NCI-H1436 (cell line): Measurements from ENCODE around the gene PDLIM5.
"Not testable (repeated sequence)": the region's sequence is repeated elsewhere in the genome, so short reads cannot be mapped to it uniquely, and the experiment has no call there.

Experiments
- DNase-seq: peaks from one replicate; lab custom pipeline; 2025; lab: John Stamatoyannopoulos, UW

Gene PDLIM5

DNA sequence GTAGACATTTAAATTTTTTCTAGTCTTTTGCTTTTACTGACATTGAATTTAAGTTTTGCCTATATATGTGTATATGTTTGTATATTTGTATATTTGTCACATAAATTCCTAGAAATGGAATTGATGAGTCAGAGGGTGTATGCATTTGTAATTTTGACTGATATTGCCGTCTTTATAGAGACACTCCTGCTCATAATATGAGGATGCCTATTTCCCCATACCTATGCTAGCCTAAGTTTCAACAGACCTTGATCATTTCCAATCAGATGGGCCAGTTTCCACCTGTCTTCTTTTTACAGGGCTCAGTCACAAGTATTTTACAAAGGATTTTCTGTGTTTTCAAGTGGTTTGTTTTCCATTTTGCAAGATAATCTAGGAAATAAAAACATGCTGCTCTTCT, 10.8 kb downstream of the PDLIM5 start:
- no peak for DNase-seq

DNA sequence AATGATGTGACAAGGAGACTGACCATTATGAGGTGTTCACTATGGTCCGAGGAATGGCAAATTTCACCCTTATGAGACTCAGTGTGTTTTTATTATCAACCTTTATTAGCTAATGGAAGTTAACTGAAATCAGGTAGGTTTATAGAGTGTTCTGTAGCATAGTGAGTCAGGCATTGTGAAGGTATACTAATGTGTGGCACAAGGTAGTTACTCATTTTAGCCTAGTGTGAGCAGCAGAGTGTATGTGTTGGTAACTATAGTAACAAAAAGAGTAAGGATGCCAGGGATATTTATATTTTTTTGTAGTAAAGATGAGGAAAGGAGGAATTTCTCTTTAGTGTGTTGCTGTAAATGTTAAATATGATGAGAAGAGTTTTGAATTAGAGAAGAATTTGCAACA, 12.0 kb downstream of the PDLIM5 start:
- no peak for DNase-seq

DNA sequence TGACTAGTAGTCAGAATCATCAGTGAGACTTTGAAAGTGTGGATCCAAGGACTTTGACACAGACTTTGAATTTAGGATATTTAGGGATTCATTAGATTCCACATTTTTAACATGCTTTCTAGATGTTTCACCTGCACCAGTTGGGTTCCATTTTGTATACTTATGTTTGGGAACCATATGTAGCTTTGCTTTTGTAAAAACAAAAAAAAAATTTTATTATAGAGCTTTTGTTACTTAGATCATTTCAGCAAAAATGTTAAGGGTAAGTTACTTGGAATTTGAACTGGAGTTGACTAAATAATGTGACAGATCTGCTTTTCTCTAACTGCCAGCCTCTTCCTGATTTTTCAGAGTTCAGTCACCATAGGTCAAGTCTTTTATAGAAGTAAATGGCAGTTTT, 14.6 kb downstream of the PDLIM5 start:
- DNase-seq = no peak

DNA sequence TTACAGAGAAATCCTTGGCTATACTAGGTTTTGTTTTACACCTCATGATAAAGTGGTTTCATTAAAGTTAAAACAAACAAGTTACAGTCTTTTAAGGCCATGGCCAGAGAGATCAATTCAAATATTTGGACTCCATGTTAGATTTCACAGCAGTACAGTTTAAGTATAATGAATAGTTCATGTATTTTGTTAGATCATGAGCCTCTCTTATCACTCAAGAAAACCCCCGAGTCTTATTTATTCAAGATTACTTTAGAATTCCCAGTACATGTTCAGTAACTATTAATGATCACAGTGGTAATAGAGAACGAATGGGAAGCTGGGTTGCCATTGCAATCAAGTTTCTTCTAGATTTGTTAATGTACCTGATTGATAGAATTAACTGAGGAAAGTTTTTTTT, 15.2 kb downstream of the PDLIM5 start:
- DNase-seq = no peak

DNA sequence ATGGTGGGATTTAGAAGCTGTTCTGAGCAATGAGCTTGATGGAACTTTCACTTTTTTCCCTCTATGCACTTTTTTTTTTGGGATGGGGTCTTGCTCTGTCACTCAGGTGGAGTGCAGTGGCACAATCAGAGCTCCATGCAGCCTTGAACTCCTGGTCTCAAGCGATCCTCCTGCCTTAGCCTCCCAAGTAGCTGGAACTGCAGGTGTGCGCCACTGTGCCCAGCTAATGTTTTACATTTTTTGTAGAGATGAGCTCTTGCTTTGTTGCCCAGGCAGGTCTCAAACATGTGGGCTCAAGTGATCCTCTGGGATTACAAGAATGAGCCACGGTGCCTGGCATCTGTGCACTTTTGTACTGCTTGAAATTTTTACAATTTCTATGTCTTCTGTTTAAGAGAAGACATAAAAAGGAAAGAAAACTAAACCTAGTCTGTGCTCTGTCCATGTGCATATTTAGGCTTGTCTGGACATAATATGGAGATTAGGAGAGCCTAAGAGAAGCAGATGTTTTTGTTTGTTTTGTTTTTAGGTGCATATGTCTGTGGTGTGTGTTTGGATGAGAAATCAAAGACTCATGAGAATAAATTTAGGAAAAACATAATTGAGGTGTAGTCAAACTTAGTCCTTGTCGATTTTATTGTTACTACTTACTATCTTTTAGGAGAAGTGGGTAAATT, 16.5 kb downstream of the PDLIM5 start:
- DNase-seq = no peak

DNA sequence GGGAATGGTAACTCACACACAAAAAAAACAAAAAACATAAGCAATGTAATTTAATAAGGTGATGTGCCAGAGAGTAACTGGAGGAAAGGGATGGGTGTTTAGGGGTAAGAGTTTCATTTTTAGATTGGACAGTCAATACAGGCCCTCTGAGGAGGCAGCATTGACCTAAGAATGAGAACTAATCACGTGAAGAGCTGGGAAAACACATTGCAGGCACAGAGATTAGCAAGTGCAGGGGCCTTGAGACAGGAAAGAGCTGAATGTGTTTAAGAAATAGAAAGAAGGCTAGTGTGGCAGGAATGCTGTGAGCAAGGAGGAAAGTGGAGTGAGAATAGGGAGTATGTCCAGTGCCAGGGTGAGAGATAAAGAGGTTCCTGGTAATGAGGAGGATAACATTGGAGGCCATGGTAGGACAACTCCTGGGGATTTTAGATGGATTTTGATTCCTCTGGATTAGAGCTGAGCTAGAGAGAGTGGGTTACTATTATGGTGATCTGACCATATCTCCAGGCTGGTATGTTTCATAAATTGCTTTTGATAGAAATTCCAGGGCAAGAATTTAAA, 17.6 kb downstream of the PDLIM5 start:
- no peak for DNase-seq

DNA sequence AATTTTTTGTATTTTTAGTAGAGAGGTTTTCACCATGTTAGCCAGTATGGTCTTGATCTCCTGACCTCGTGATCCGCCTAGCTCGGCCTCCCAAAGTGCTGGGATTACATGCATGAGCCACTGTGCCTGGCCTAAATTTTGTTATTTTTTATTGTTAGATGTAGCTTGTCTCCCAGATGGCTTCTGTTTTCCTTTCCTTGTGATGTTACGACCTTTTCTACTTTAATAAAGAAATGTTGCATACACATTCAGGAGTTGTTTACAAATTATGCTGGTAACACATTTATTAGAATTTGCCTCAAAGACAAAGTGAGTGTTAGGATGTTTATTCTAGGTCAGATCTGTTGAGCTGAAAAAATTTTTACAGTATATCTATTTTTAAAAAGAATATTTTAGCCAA, 18.4 kb downstream of the PDLIM5 start:
- DNase-seq = no peak

DNA sequence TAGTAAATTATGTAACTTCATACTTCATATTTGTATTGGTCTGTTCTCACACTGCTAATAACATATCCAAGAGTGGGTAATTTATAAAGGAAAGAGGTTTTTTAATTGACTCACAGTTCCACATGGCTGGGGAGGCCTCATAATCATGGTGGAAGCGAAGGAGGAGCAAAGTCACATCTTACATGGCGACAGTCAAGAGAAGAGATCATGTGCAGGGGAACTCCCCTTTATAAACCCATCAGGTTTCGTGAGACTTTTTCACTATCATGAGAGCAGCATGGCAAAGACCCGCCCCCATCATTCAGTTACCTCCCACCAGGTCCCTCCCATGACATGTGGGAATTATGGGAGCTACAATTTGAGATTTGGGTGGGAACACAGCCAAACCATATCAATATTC, 19.0 kb downstream of the PDLIM5 start:
- not testable (repeated sequence) for DNase-seq

DNA sequence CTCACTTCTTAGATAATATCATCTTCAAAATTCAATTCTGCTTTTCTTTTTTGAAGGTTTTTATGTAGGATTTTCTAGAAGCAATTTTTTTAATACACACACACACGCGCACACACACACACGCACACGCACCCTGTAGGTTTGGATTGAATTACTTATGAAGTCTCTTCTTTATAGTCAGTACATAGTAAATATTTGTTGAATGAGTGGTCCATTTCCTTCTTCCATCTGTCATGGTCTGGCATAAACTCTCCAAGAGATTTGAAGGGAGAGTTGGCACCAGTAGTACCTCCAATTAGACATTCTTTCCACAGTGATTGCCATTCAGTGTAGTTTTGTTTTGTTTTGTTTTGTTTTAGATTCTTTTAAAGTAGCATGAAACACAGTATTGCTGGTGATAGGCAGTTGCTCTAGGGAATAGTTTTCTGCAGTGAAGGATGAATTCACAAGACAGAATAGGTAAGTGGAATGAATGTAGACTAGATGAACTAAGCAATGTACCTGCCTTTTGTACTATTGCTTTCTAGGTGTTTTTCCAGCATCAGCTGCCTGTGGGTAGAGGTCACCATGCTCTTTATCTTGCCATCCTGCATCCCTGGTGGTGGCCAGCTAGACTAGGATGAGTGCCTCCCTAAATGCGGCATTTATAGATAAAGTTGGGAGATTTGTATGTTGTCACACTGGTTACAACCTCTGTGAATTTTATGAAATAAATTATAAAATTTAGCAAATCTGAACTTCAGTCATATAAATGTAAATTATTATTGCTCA, 20.5 kb downstream of the PDLIM5 start:
- no peak for DNase-seq

DNA sequence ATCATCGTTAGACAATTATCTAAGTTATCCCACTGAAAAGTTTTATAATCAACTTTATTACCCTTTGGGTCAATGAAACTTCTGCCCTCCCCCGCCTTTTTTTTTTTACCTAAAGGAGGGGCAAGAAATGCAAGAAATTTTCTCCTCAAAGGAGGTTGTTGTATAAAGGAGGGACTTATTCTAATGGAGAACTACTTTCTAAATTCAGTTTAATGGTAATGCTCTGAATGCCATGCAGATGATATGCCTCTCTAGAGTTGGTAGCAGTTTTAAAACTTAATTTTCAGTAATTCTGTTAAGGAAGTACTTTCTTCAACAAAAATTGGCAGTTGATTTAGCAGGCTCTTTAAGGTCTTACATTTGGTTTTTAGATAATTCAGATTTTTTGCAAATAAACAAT, 23.3 kb downstream of the PDLIM5 start:
- no peak for DNase-seq

DNA sequence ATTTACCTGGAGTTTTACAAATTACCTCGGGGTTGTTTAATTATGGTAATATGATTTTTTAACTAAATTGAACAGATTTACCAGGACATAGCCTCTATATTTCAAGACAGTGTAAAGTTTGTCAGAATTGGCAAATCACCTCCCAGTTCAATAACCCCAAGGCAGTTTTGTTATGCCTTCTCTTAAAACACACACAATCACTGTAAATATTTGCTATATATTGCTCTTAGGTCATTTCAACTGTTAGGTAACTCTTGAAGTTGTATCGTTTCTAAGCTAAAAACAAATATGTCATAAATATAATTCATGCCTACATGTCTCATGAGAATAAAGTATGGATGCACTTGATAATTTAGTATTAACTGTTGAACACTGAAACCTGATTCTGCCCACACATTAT, 24.1 kb downstream of the PDLIM5 start:
- no peak for DNase-seq

DNA sequence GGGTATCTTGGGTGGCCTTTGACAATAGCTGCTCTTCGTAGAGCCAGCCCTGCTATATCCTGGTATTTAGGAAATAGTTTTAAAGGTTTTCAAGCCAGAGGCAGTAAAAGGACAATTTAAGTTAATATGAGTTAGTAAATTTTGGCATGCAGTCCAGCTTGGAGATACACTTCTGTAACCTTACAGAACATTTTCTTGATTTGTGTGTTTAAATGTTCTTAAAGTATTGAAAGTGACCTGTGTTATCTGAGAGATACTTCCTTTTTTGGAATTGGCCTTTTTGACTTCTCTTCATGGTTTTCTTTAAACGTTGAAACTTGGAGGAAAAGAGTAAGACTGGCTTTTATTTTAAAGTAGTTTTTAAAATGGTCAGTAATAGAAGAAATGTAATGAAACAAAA, 25.5 kb downstream of the PDLIM5 start:
- DNase-seq = no peak

DNA sequence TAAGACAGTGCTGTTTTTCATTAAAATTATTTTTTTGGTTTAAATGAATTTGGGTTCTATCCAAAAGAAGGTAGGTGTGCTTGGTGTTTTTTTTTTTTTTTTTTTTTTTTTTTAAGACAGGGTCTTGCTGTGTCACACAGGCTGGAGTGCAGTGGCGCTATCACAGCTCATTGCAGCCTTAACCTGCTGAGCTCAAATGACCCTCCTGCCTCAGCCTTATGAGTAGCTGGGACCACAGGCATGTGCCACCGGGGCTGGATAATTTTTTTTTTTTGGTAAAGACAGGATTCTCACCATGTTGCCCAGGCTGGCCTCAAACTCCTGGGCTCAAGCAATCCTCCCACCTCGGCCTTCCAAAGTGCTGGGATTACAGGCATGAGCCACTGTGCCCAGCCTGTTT, 27.1 kb downstream of the PDLIM5 start:
- DNase-seq = not testable (repeated sequence)

DNA sequence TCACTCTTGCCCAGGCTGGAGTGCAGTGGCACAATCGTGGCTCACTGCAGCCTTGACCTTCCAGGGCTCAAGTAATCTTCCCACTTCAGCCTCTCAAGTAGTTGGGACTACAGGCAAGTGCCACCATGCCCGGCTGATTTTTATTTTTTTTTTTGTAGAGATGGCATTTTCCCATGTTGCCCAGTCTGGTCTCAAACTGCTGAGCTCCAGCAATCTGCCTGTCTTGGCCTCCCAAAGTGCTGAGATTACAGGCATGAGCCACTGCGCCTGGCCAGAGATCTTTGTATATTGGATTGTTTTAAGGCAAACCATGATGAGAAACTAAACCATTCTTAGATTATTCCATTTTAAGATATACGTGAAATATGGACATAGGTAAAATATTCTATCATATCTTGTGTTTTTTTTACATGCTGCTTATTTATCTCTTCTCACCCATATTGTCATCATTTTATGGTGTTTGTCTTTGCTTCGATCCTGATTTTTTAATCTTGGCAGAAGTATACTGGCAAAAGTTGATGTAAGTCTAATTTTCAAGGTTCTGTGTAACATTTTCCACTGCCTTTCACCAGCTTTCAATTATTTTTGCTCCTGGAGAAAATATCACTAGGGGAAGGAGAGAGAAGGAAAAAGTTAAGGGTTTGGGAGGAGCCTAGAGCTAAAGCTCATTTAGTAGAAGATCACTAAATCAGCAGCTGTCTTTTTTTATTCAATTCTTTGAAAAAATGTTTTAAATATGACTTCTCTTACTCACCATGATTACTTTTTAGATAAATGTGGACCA, 27.8 kb downstream of the PDLIM5 start:
- DNase-seq = no peak

DNA sequence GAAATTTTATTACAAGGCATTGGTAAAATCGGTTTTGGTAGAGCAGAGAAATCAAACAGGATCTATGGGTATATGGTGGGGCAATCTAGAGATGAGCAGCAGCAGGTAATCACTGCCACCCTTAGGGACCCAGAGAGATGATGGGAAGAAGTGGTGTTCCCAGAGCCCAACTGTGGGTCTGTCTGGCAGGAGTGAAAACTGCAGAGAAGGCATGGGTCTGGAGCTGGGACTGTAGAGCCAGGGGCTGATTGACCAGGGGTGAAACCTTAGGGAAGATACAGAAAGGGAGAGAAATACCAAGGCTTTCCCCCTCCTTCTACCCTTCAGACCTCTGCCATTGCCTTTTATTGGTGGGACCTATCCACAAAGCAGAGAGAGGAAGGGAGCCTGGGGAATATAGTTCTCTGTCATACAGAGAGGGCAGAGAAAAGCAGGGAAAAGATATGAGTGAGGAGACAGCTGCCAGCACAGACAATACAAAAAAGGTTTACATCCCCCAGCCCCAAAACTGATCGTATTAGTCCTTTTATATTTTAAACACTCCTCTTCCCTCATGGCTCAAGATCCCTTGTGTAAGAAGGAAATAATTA, 28.7 kb downstream of the PDLIM5 start:
- no peak for DNase-seq

DNA sequence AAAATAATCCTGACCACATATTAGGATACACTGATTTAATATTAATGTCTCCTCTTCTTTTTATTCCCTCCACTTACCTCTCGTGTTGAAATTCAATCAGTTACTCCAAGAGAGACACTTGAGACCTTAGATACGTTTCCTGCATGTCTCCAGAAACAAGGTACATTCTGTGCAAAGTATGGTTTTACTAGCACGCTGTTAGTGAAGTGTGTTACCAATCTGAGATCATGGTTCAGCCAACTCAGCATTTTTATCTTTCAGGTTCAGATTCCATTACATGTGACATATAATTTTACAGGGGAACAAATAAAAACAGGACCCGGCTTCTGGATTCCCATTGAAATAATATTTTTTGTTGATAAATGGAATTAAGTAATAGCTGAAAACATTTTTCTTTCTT, 32.2 kb downstream of the PDLIM5 start:
- no peak for DNase-seq

DNA sequence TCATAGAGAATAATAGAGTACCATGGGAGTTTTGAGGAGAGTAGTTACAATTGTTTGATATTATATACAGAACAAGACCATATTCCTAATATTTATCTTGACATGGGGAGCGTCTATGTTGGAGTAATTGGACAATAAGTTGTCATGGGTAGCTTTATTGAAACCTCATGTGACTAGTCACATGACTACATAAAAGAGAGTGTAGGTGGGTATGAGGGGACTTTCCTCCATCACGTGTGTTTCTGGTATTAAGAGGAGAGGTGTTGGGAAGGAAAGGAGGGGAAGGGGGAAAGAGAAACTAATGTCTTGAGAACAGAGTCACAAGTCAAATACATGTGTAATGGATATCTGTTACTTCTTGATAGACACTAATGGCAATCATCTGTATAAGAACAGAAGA, 33.1 kb downstream of the PDLIM5 start:
- no peak for DNase-seq

DNA sequence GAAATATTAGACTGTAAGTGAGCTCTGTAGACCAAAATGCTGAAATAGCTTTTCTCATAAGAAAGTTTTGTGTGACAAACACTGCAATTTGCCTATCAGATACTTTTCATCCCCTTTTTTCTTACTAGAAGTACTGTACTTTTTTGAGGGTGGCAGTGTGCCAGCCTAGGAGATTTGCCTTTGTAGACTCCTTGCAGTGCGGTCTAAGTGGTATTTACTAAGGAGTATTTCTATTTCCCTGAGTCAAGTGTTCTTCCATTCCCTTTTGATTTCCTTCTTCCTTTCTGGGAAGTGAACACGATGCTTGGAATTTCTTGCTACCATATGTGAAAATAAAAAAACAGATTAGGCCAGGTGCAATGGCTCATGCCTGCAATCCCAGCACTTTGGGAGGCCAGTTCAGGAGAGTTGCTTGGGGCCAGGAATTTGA, 34.6 kb downstream of the PDLIM5 start:
- no peak for DNase-seq

DNA sequence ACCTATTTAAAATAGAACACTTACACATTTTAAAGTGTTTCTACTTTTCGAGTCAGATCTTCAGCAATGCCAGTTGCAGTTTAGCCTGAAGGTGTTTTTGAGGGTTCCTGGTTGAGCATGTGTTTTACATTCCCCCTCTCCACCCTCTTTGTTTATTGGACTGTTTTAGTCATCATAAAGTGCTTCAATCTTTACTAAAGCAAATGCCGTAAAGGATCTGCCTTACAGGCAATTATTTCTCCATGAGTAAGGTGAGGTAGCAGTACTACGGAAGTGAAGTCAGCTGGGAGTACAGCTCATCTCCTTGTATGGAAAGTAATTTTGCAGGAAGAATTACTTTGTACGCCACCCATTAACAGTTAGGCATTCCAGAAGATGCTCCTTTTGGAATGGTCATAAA, 36.9 kb downstream of the PDLIM5 start:
- DNase-seq = no peak

DNA sequence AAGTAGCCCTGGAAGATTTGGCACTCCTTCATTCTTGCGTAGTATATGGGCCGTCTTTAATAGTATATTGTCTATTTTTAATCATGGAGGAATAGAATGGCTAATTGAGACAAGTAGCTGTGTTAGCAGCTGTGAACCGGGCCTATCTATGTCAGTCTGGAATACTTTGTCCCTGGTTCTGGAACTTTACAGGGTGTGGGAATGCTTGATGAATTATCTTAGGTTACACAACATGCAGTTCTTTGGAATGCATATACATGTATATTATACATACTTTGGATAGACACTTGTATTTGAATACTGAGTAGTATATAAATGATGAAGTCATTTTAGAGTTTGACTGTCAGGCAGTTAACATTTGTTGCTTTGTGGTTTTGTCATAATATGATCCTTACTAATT, 37.4 kb downstream of the PDLIM5 start:
- DNase-seq = no peak

DNA sequence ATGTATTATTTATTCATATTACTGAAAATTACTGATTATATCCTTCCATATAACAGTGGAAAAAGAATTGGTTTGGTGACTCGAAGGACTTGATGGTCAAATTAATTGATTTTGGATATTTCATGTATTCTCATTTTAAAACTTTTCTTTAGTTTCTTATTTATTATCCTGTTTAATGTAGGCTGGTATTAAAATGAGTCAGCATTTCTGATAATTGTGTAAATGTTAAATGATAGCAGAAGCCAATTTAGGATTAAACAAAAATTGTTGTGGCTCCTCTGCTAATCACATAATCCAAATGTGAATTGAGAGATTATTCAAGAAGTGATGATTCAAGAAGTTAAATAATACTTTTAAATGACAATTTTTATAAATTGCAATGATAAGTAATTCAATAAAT, 38.7 kb downstream of the PDLIM5 start:
- no peak for DNase-seq

DNA sequence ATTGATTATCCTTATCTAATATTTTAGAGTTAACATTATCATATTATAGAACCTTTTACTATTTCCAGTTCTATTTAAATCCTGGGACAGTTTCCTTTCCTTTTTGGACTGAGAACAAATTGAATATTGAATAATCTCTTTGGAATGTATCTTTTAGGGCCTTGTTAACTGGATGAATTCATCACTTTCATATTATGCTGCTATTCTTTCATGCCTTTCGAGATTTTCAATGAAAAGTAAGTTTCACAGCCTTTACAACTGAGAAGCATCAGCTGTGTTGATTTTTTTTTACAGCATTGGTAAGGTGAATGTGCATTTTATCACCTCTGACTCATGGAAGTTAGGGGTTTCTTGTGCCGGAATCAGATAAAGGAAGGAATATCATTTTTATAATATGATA, 39.6 kb downstream of the PDLIM5 start:
- DNase-seq = no peak
